Panc1 (cell line): ENCODE results near the gene CARD8. TPM values are rescaled to one million over a fixed set of nuclear protein-coding genes. Genes with fewer than 3 reads are reported as not detected.

Source experiments
- ATAC-seq: fragments of 200-7000 bp; cut with Tn5 transposase; 2 replicates; pipeline ENCODE4 v1.9.1; 2020; ENCODE audit warnings: mild to moderate bottlenecking, moderate library complexity
- BruUV-seq: library from RNA; stranded (reverse); fragments of 400-500 nt; replicated peaks from 2 replicates; lab custom pipeline; 2021; lab: Mats Ljungman, UMichigan
- CTCF ChIA-PET: fragments of 300-600 bp; sonication (Branson Sonifier 250); formaldehyde crosslinking; loops from one replicate; lab custom pipeline; 2022; ENCODE audit warnings: antibody characterized with exemption; lab: Charles Lee
- POLR2A ChIA-PET: fragments of 300-600 bp; sonication (Branson Sonifier 250); formaldehyde crosslinking; loops from one replicate; lab custom pipeline; 2022; ENCODE audit warnings: antibody characterized with exemption; lab: Charles Lee
- DNase-seq: peaks from one replicate; pipeline ENCODE4 v3.0.0-alpha.2; 2010; ENCODE audit warnings: low read depth, low spot score
- H3K27ac ChIP-seq: 2 replicates; pipeline ENCODE4 v1.5.1; 2011; ENCODE audit warnings: mild to moderate bottlenecking, low read length, inconsistent platforms
- H3K27me3 ChIP-seq: fragments of 200-500 bp; sonication (Bioruptor generic); 2 replicates; pipeline ENCODE4 v1.6.0; 2014; ENCODE audit warnings: low read length, inconsistent platforms; ENCODE audit not compliant: control insufficient read depth, insufficient read depth
- H3K36me3 ChIP-seq: fragments of 200-500 bp; sonication (Bioruptor generic); 2 replicates; pipeline ENCODE4 v1.5.1; 2014; ENCODE audit warnings: inconsistent platforms, mild to moderate bottlenecking, low read length, moderate library complexity; ENCODE audit not compliant: control insufficient read depth, insufficient read depth
- H3K4me1 ChIP-seq: 2 replicates; pipeline ENCODE4 v1.5.1; 2011; ENCODE audit warnings: inconsistent platforms, mild to moderate bottlenecking, low read length, moderate library complexity; ENCODE audit not compliant: control insufficient read depth, insufficient read depth
- H3K4me3 ChIP-seq, 2 experiments: 2 replicates each; pipeline ENCODE4 v1.5.1; 2011 to 2012; ENCODE audit warnings: low read depth in 2 of 2, low read length in 2 of 2, mild to moderate bottlenecking in 2 of 2, inconsistent platforms in 1 of 2, moderate library complexity in 1 of 2
- H3K9me3 ChIP-seq: fragments of 200-500 bp; sonication (Bioruptor generic); 2 replicates; pipeline ENCODE4 v1.5.1; 2014; ENCODE audit warnings: low read depth, mild to moderate bottlenecking, inconsistent platforms, low read length, moderate library complexity; ENCODE audit not compliant: control insufficient read depth, insufficient read depth
- CTCF ChIP-seq: fragments of 450-650 bp; IDR thresholded peaks from 2 replicates; pipeline ENCODE4 v1.5.1; 2017; ENCODE audit warnings: mild to moderate bottlenecking
- POLR2AphosphoS5 ChIP-seq: IDR thresholded peaks from 2 replicates; pipeline ENCODE4 v1.6.1; 2012; ENCODE audit warnings: mild to moderate bottlenecking, low read depth, low read length, moderate library complexity
- REST ChIP-seq, 2 experiments: IDR thresholded peaks; 2 replicates each; pipeline ENCODE4 v1.6.1; 2011 to 2012; ENCODE audit warnings: low read depth in 2 of 2, control low read depth in 1 of 2, low read length in 1 of 2, mild to moderate bottlenecking in 1 of 2, moderate library complexity in 1 of 2; ENCODE audit not compliant: insufficient read depth in 1 of 2
- SIN3A ChIP-seq: IDR thresholded peaks from 2 replicates; pipeline ENCODE4 v1.6.1; 2012; ENCODE audit warnings: low read depth, mild to moderate bottlenecking, low read length, moderate library complexity, borderline replicate concordance; ENCODE audit not compliant: insufficient read depth
- TCF7L2 ChIP-seq: IDR thresholded peaks from 2 replicates; pipeline ENCODE4 v1.6.1; 2011; ENCODE audit warnings: mild to moderate bottlenecking, low read depth, low read length, inconsistent platforms
- in situ Hi-C: cut with HindIII; loops from 2 replicates; pipeline ENCODE4 v1.10.0; 2016; ENCODE audit warnings: low sequenced_read_pairs, low pct_unique_long_range_greater_than_20kb
- intact Hi-C: fragments of 100-400 bp; cut with micrococcal nuclease; formaldehyde crosslinking; loops from one replicate; pipeline ENCODE4 v1.10.0; 2022; ENCODE audit not compliant: unreplicated experiment
- total RNA-seq: library from RNA; stranded (reverse); gene quantifications from one replicate; pipeline ENCODE4 v1.2.1, GENCODE V29; 2021; ENCODE audit not compliant: unreplicated experiment

CARD8 gene
- total RNA-seq, 1 experiment from 2014 or later = 19.9 TPM

GRCh38 chr19:48174445-48175030 is 81.2 kb downstream of the CARD8 start:
- Histone ChIP-seq H3K4me3 (no peak overlapping the region), H3K9me3 (no peaks in the 10 kb centered on the region), H3K27ac (no peak overlapping the region), H3K36me3 (no peaks in the 10 kb centered on the region; the same call in 1 of the 2 replicates), H3K27me3 (no peaks in the 10 kb centered on the region), H3K4me1 (no peaks in the 10 kb centered on the region)
- BruUV-seq = TSS peak; percentile 28
- DNase-seq (no peak), ATAC-seq (no peak)
- intact Hi-C loops (no loop called here), in situ Hi-C loops (no loop called here)
- no peak for TF ChIP-seq REST (IDR thresholded peaks at IDR 0.05; ENCODE audit: insufficient read depth in 1 of 2, low read depth in 2 of 2, low read length in 1 of 2)
- no peak for TF ChIP-seq SIN3A
- no peak for TF ChIP-seq TCF7L2
- no peak for TF ChIP-seq CTCF
- TF ChIP-seq POLR2AphosphoS5 = no peak
- ChIA-PET POLR2A (no interaction called here), CTCF (no interaction called here)

GRCh38 chr19:48171710-48172109 is 84.0 kb downstream of the CARD8 start:
- no peak for ATAC-seq
- Histone ChIP-seq H3K27me3 (no peaks in the 10 kb centered on the region), H3K27ac (no peak overlapping the region), H3K9me3 (no peaks in the 10 kb centered on the region), H3K4me1 (no peaks in the 10 kb centered on the region), H3K4me3 (peak overlapping the region in 1 of 2 experiments; percentile 79; a peak in 1 of 4 replicates), H3K36me3 (no peaks in the 10 kb centered on the region; the same call in 1 of the 2 replicates)
- TF ChIP-seq CTCF (no peak), REST (IDR thresholded peaks at IDR 0.05; ENCODE audit: insufficient read depth in 1 of 2, low read depth in 2 of 2, low read length in 1 of 2) (no peak), SIN3A (no peak), TCF7L2 (no peak), POLR2AphosphoS5 (no peak)
- in situ Hi-C loops (no loop called here), intact Hi-C loops (no loop called here)
- ChIA-PET CTCF (no interaction called here), POLR2A (no interaction called here)
- DNase-seq = no peak
- BruUV-seq = no TSS peak
